Spleen (tissue), 11 donors: ENCODE data around the gene HMGXB3. TPM values are rescaled to one million over a fixed set of nuclear protein-coding genes. Genes with fewer than 3 reads are reported as not detected.

Source experiments
- DNase-seq: peaks from one replicate; pipeline ENCODE4 v3.0.0-alpha.2; 2020
- H3K27ac ChIP-seq, 8 donors: fragments of 200-600 bp; sonication (generic) in 7 of 8; 1 replicate in 4 of 8; 2 replicates in 4 of 8; pipeline versions ENCODE4 v1.5.0 to v1.8.0; 2016 to 2021; ENCODE audit warnings: inconsistent platforms in 4 of 8, mild to moderate bottlenecking in 4 of 8, moderate library complexity in 1 of 8
- H3K27me3 ChIP-seq, 7 donors: fragments of 200-600 bp; sonication (generic) in 6 of 7; replicated peaks in 1 of 7; 1 replicate in 4 of 7; 2 replicates in 3 of 7; pipeline versions ENCODE4 v1.5.0 to v1.8.0; 2016 to 2021; ENCODE audit warnings: inconsistent platforms in 3 of 7, mild to moderate bottlenecking in 1 of 7
- H3K36me3 ChIP-seq, 6 donors: fragments of 200-600 bp; sonication (generic) in 5 of 6; 1 replicate in 4 of 6; 2 replicates in 2 of 6; pipeline versions ENCODE4 v1.5.0 to v1.8.0; 2016 to 2021; ENCODE audit warnings: inconsistent platforms in 2 of 6
- H3K4me1 ChIP-seq, 6 donors: fragments of 200-600 bp; sonication (generic) in 5 of 6; 1 replicate in 3 of 6; 2 replicates in 3 of 6; pipeline versions ENCODE4 v1.5.0 to v1.8.0; 2016 to 2021; ENCODE audit warnings: inconsistent platforms in 3 of 6
- H3K4me3 ChIP-seq, 8 donors: fragments of 200-600 bp; sonication (generic) in 7 of 8; 1 replicate in 4 of 8; 2 replicates in 4 of 8; pipeline versions ENCODE4 v1.5.0 to v1.8.0; 2016 to 2021; ENCODE audit warnings: inconsistent platforms in 4 of 8, mild to moderate bottlenecking in 4 of 8, moderate library complexity in 2 of 8
- H3K9me3 ChIP-seq, 8 donors: fragments of 200-600 bp; sonication (generic) in 7 of 8; 1 replicate in 4 of 8; 2 replicates in 4 of 8; pipeline versions ENCODE4 v1.5.0 to v1.8.0; 2016 to 2021; ENCODE audit warnings: inconsistent platforms in 4 of 8
- POLR2A ChIP-seq, 3 donors: fragments of 450-650 bp; IDR thresholded peaks; one replicate each; pipeline ENCODE4 v1.5.1; 2017; ENCODE audit warnings: antibody characterized with exemption in 3 of 3, mild to moderate bottlenecking in 1 of 3
- POLR2AphosphoS5 ChIP-seq, 3 donors: sonication (generic); formaldehyde crosslinking; IDR thresholded peaks; one replicate each; pipeline ENCODE4 v1.5.1; 2017; ENCODE audit warnings: antibody characterized with exemption in 3 of 3
- whole genome bisulfite sequencing, 5 donors: extraction: QIAGEN DNeasy Blood & Tissue Kit in 3 of 5; methylation state at CpG; one replicate each; pipeline versions ENCODE4 v1.1.5 to v1.1.7; 2013 to 2018; 5-methylcytosine and 5-hydroxymethylcytosine counted together
- intact Hi-C: fragments of 100-400 bp; cut with DNase I; formaldehyde crosslinking; loops from one replicate; pipeline ENCODE4 v1.15.0; 2023; ENCODE audit warnings: low total_unique reads
- polyA plus RNA-seq, 3 donors: library from polyadenylated mRNA; stranded (reverse); fragments of 200-250 nt; gene quantifications; one replicate each; pipeline ENCODE4 v1.2.1, GENCODE V29; 2013
- total RNA-seq, 7 donors: library from RNA; depleted of rRNA in 3 of 7; stranded (reverse); fragments of >200 nt in 3 of 7; fragmentation: NEBNext Ultra II Directional in 4 of 7; extraction: Animal tissue kit (Norgen Biotek cat#: 25700) in 4 of 7; gene quantifications; one replicate each; pipeline versions ENCODE4 v1.1.0 to v1.2.1, GENCODE V29; 2016 to 2021
- TF ChIP-seq, protein P1 (sequence below), 11 experiments: fragments of 200-600 bp in 7 of 11; fragments of 450-650 bp in 4 of 11; sonication (generic) in 4 of 11; IDR thresholded peaks in 8 of 11; conservative IDR thresholded peaks in 3 of 11; 1 replicate in 7 of 11; 2 replicates in 4 of 11; pipeline versions ENCODE4 v1.4.0 to v1.8.0; 2016 to 2021; ENCODE audit warnings: antibody characterized with exemption in 11 of 11, inconsistent platforms in 4 of 11, mild to moderate bottlenecking in 1 of 11
- donor health status: healthy with polysubstance abuse.
- donor health status: DM: no; HTN: no; CAD: no; lungs with moderate emphysema.
- donor health status: DM: no; HTN: no; CAD: no.
- donor health status: Bipolar disorder and iron deficiency.
- donor health status: healthy.
- donor health status: DM: no; HTN: no; CAD: no.
- donor health status: DM: yes; HTN: yes; CAD: no.

The HMGXB3 gene
- total and polyA plus RNA-seq, 10 donors, result 14.3 to 51.7 (median 34.6) TPM

- TF ChIP-seq POLR2AphosphoS5 (IDR thresholded peaks at IDR 0.05) (peak in 2 of 3 donors; percentile 27 to 51), POLR2A (IDR thresholded peaks at IDR 0.05) (no peak)
- peaks cover 0 to 4% (median 0%) of the 10 kb centered on the region in 7 donors for H3K27me3 ChIP-seq
- intact Hi-C loops, result no loop called here
- H3K27ac ChIP-seq, result no peak overlapping the region
- peaks cover 0 to 31% (median 0%) of the 10 kb centered on the region in 6 donors for H3K36me3 ChIP-seq
- no peaks in the 10 kb centered on the region for H3K9me3 ChIP-seq
- peak; percentile 64 for DNase-seq
- 82 to 93% (median 89%) methylated on average over 19 to 25 of the region's 25 CpGs for WGBS, 5 donors
- peaks cover 0 to 46% (median 13%) of the 10 kb centered on the region in 6 donors for H3K4me1 ChIP-seq
- H3K4me3 ChIP-seq, result no peak overlapping the region
Observed at GRCh38 chr5:150069672-150070627, 69.4 kb downstream of the HMGXB3 start.

DNA sequence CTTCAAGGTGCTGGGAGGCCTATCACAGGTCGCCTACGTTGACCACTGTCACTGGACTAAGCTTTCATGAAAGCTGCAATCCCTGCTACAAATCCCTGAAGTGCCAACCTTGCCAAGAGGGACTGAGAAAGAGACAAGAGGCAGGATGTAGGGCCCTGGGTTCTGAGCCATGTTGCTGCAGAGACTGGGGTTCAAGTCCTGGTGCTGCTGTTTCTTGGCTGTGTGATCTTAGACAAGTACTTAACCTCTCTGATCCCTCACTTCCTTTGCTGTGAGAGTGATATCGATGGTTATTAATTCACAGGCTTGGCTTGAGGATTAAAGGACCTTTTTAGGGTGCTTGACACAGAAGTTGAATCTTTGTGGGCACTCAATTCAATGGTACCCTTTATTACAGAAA, 70.3 kb downstream of the HMGXB3 start:
- peaks cover 0 to 36% (median 0%) of the 10 kb centered on the region in 6 donors for H3K36me3 ChIP-seq
- no peaks in the 10 kb centered on the region for H3K27me3 ChIP-seq
- WGBS, 5 donors, result 82 to 90% (median 86%) methylated on average over 3 of the region's 3 CpGs
- no peaks in the 10 kb centered on the region for H3K9me3 ChIP-seq
- DNase-seq, result peak; percentile 6
- no peak overlapping the region for H3K4me3 ChIP-seq
- no peak overlapping the region for H3K27ac ChIP-seq
- H3K4me1 ChIP-seq, result peaks cover 0 to 38% (median 13%) of the 10 kb centered on the region in 6 donors
- intact Hi-C loops, result no loop called here
- no peak for TF ChIP-seq POLR2A (IDR thresholded peaks at IDR 0.05)
- TF ChIP-seq POLR2AphosphoS5 (IDR thresholded peaks at IDR 0.05), result no peak
- TF ChIP-seq, protein P1, sequence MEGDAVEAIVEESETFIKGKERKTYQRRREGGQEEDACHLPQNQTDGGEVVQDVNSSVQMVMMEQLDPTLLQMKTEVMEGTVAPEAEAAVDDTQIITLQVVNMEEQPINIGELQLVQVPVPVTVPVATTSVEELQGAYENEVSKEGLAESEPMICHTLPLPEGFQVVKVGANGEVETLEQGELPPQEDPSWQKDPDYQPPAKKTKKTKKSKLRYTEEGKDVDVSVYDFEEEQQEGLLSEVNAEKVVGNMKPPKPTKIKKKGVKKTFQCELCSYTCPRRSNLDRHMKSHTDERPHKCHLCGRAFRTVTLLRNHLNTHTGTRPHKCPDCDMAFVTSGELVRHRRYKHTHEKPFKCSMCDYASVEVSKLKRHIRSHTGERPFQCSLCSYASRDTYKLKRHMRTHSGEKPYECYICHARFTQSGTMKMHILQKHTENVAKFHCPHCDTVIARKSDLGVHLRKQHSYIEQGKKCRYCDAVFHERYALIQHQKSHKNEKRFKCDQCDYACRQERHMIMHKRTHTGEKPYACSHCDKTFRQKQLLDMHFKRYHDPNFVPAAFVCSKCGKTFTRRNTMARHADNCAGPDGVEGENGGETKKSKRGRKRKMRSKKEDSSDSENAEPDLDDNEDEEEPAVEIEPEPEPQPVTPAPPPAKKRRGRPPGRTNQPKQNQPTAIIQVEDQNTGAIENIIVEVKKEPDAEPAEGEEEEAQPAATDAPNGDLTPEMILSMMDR (IDR thresholded peaks at IDR 0.05 in 8 of 11, conservative IDR thresholded peaks at IDR 0.05 in 3 of 11), result no peak

DNA sequence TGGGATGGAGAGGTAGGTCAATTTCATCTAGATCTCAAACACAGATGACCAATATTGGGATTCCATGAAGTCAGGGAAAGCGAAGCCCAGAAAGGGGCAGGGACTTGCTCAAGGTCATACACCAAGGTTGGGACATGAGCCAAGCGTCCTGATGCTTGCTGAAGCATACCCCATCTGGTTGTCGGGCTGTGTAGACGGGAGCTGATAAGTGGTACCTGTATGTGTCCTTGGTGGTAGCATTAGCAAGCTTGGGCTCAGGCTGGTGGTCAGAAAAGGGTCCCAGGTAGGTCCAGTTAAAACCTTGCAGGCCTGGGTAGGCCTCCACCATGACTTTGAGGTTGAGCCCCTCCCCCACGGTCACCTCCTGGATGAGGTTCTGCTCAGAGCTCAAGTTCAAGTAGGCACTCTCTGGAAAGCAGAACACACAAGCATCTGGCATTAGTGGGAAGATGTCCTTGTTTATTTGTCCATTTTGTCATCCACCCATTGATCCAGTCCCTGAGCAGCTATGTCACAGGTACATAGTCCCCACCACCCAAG, 72.6 kb downstream of the HMGXB3 start:
- TF ChIP-seq POLR2AphosphoS5 (IDR thresholded peaks at IDR 0.05) (peak in 2 of 3 donors; percentile 13 to 21), POLR2A (IDR thresholded peaks at IDR 0.05) (no peak)
- intact Hi-C loops, result no loop called here
- H3K9me3 ChIP-seq, result no peaks in the 10 kb centered on the region
- no peak overlapping the region for H3K27ac ChIP-seq
- peak; percentile 54 for DNase-seq
- H3K27me3 ChIP-seq, result no peaks in the 10 kb centered on the region
- peaks cover 0 to 54% (median 0%) of the 10 kb centered on the region in 6 donors for H3K36me3 ChIP-seq
- no peak overlapping the region for H3K4me3 ChIP-seq
- 66 to 92% (median 84%) methylated on average over 5 of the region's 5 CpGs for WGBS, 5 donors
- peaks cover 0 to 14% (median 3%) of the 10 kb centered on the region in 6 donors for H3K4me1 ChIP-seq

DNA sequence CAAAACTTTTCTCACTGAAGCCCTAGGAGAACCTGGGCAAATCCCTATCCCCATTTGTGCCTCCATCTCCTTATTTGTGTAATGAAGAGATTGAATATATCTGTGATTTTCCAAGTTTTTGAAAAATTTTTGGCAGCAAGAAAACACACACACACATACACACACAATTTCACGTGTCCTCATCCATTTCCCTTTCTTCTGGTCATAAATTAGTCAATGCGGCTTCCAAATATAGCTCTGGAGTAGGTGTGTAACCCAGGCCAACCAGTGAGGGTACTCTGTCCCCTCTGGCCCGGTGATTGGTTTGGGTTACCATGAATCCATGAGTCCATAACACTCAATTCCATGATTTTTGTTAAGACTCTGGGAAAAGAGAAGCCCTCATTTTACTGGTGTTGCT, 73.1 kb downstream of the HMGXB3 start:
- WGBS, 5 donors, result 58 to 75% (median 66%) methylated on average over 3 of the region's 3 CpGs
- H3K9me3 ChIP-seq, result no peaks in the 10 kb centered on the region
- H3K4me3 ChIP-seq, result no peak overlapping the region
- TF ChIP-seq, protein P1 (IDR thresholded peaks at IDR 0.05 in 8 of 11, conservative IDR thresholded peaks at IDR 0.05 in 3 of 11), result no peak
- TF ChIP-seq POLR2AphosphoS5 (IDR thresholded peaks at IDR 0.05), result no peak
- peaks cover 0 to 53% (median 0%) of the 10 kb centered on the region in 6 donors for H3K36me3 ChIP-seq
- H3K4me1 ChIP-seq, result peaks cover 0 to 9% (median 1%) of the 10 kb centered on the region in 6 donors
- H3K27me3 ChIP-seq, result no peaks in the 10 kb centered on the region
- no peak overlapping the region for H3K27ac ChIP-seq
- intact Hi-C loops, result no loop called here
- DNase-seq, result no peak

DNA sequence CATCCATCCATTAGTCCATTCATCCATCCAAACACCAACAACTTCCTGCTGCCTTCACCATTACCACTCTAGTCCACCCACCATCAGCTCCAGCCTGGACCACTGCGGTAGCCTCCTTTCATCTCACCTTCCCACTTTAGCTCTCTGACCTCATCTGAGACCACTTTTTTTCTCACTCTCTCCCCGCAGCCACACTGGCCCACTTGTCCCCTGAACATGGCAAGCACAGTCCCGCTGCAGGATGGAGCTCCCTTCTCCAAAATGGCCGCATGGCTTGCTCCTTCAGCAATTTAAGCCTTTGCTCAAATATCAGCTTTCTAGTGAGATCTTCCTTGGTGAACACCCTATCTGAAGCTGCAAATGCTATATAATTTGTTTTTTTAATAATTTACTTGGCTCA, 74.7 kb downstream of the HMGXB3 start:
- Histone ChIP-seq H3K36me3 (peaks cover 0 to 53% (median 0%) of the 10 kb centered on the region in 6 donors), H3K27me3 (no peaks in the 10 kb centered on the region), H3K27ac (no peak overlapping the region), H3K4me1 (peaks cover 0 to 11% (median 0%) of the 10 kb centered on the region in 6 donors), H3K9me3 (no peaks in the 10 kb centered on the region), H3K4me3 (no peak overlapping the region)
- 50 to 91% (median 73%) methylated on average over 4 of the region's 4 CpGs for WGBS, 5 donors
- TF ChIP-seq POLR2AphosphoS5 (IDR thresholded peaks at IDR 0.05) (no peak), POLR2A (IDR thresholded peaks at IDR 0.05) (no peak)
- TF ChIP-seq, protein P1 (IDR thresholded peaks at IDR 0.05 in 8 of 11, conservative IDR thresholded peaks at IDR 0.05 in 3 of 11), result no peak
- DNase-seq, result peak; percentile 12
- intact Hi-C loops, result no loop called here
